ENCODE measurements around the gene DAAM1.
A peak's percentile ranks its signal among the peaks of the same experiment; 100 is the strongest.

Gene DAAM1

GRCh38 chr14:59186306-59186705, 2.2 kb upstream of the DAAM1 start:
- Histone ChIP-seq H3K27ac (ENCODE audit: insufficient read depth, low read length, poor library complexity, severe bottlenecking) (no peak overlapping the region), H3K27me3 (replicated peaks; ENCODE audit: control insufficient read depth, insufficient read depth, low read length, poor library complexity, severe bottlenecking) (no peaks in the 10 kb centered on the region), H3K4me1 (ENCODE audit: control insufficient read depth, insufficient read depth, low read length, poor library complexity, severe bottlenecking) (peaks cover 9% of the 10 kb centered on the region)

GRCh38 chr14:59187118-59187517, 1.3 kb upstream of the DAAM1 start:
- DNase-seq, result no peak
- no peak overlapping the region for H3K27ac ChIP-seq (ENCODE audit: insufficient read depth, low read length, poor library complexity, severe bottlenecking)
- H3K27me3 ChIP-seq (replicated peaks; ENCODE audit: control insufficient read depth, insufficient read depth, low read length, poor library complexity, severe bottlenecking), result no peaks in the 10 kb centered on the region
- H3K4me1 ChIP-seq (ENCODE audit: control insufficient read depth, insufficient read depth, low read length, poor library complexity, severe bottlenecking), result peaks cover 9% of the 10 kb centered on the region
- H3K4me3 ChIP-seq (ENCODE audit: insufficient read depth, low read depth, low read length, poor library complexity, severe bottlenecking), result no peak overlapping the region
- H3K36me3 ChIP-seq (ENCODE audit: control insufficient read depth, insufficient read depth, low read length), result no peaks in the 10 kb centered on the region
- no peaks in the 10 kb centered on the region for H3K9me3 ChIP-seq (ENCODE audit: control insufficient read depth, low read length)

More at GRCh38 chr14:59186306-59186705, 2.2 kb upstream of the DAAM1 start:
- no peak for DNase-seq
- Histone ChIP-seq H3K9me3 (ENCODE audit: control insufficient read depth, low read length) (no peaks in the 10 kb centered on the region), H3K4me3 (ENCODE audit: insufficient read depth, low read depth, low read length, poor library complexity, severe bottlenecking) (no peak overlapping the region), H3K36me3 (ENCODE audit: control insufficient read depth, insufficient read depth, low read length) (no peaks in the 10 kb centered on the region)

GRCh38 chr14:59187802-59188460, 536 bp upstream of the DAAM1 start:
- peak overlapping the region; percentile 82 for H3K27ac ChIP-seq (ENCODE audit: insufficient read depth, low read length, poor library complexity, severe bottlenecking)

GRCh38 chr14:59189091-59189785, 771 bp downstream of the DAAM1 start:
- peak overlapping the region; percentile 89 for H3K27ac ChIP-seq (ENCODE audit: insufficient read depth, low read length, poor library complexity, severe bottlenecking)
- H3K27me3 ChIP-seq (replicated peaks; ENCODE audit: control insufficient read depth, insufficient read depth, low read length, poor library complexity, severe bottlenecking), result no peaks in the 10 kb centered on the region
- peak overlapping the region; percentile 98 for H3K4me3 ChIP-seq (ENCODE audit: insufficient read depth, low read depth, low read length, poor library complexity, severe bottlenecking)
- no peaks in the 10 kb centered on the region for H3K36me3 ChIP-seq (ENCODE audit: control insufficient read depth, insufficient read depth, low read length)
- no peaks in the 10 kb centered on the region for H3K9me3 ChIP-seq (ENCODE audit: control insufficient read depth, low read length)
- peak in 2 of 3 donors; percentile 6 to 16 for DNase-seq
- H3K4me1 ChIP-seq (ENCODE audit: control insufficient read depth, insufficient read depth, low read length, poor library complexity, severe bottlenecking), result peaks cover 9% of the 10 kb centered on the region

More at GRCh38 chr14:59187802-59188460, 536 bp upstream of the DAAM1 start:
- DNase-seq, result peak; percentile 20 to 40 (median 22)
- Histone ChIP-seq H3K27me3 (replicated peaks; ENCODE audit: control insufficient read depth, insufficient read depth, low read length, poor library complexity, severe bottlenecking) (no peaks in the 10 kb centered on the region), H3K9me3 (ENCODE audit: control insufficient read depth, low read length) (no peaks in the 10 kb centered on the region), H3K36me3 (ENCODE audit: control insufficient read depth, insufficient read depth, low read length) (no peaks in the 10 kb centered on the region), H3K4me1 (ENCODE audit: control insufficient read depth, insufficient read depth, low read length, poor library complexity, severe bottlenecking) (peaks cover 9% of the 10 kb centered on the region), H3K4me3 (ENCODE audit: insufficient read depth, low read depth, low read length, poor library complexity, severe bottlenecking) (peak overlapping the region; percentile 98)

GRCh38 chr14:59189786-59190368, 1.4 kb downstream of the DAAM1 start:
- Histone ChIP-seq H3K4me3 (ENCODE audit: insufficient read depth, low read depth, low read length, poor library complexity, severe bottlenecking) (peak overlapping the region; percentile 98), H3K36me3 (ENCODE audit: control insufficient read depth, insufficient read depth, low read length) (no peaks in the 10 kb centered on the region), H3K4me1 (ENCODE audit: control insufficient read depth, insufficient read depth, low read length, poor library complexity, severe bottlenecking) (peaks cover 9% of the 10 kb centered on the region), H3K27me3 (replicated peaks; ENCODE audit: control insufficient read depth, insufficient read depth, low read length, poor library complexity, severe bottlenecking) (no peaks in the 10 kb centered on the region), H3K9me3 (ENCODE audit: control insufficient read depth, low read length) (no peaks in the 10 kb centered on the region), H3K27ac (ENCODE audit: insufficient read depth, low read length, poor library complexity, severe bottlenecking) (peak overlapping the region; percentile 89)
- peak; percentile 63 to 81 (median 66) for DNase-seq

- Histone ChIP-seq H3K27ac (ENCODE audit: insufficient read depth, low read length, poor library complexity, severe bottlenecking) (peak overlapping the region; percentile 89), H3K27me3 (replicated peaks; ENCODE audit: control insufficient read depth, insufficient read depth, low read length, poor library complexity, severe bottlenecking) (no peaks in the 10 kb centered on the region), H3K4me1 (ENCODE audit: control insufficient read depth, insufficient read depth, low read length, poor library complexity, severe bottlenecking) (peaks cover 9% of the 10 kb centered on the region), H3K4me3 (ENCODE audit: insufficient read depth, low read depth, low read length, poor library complexity, severe bottlenecking) (peak overlapping the region; percentile 98), H3K9me3 (ENCODE audit: control insufficient read depth, low read length) (no peaks in the 10 kb centered on the region), H3K36me3 (ENCODE audit: control insufficient read depth, insufficient read depth, low read length) (no peaks in the 10 kb centered on the region)
- DNase-seq, result peak in 1 of 3 donors; percentile 0
Observed at GRCh38 chr14:59190372-59190771, 1.9 kb downstream of the DAAM1 start.

GRCh38 chr14:59195912-59196311, 7.4 kb downstream of the DAAM1 start:
- Histone ChIP-seq H3K9me3 (ENCODE audit: control insufficient read depth, low read length) (no peaks in the 10 kb centered on the region), H3K4me1 (ENCODE audit: control insufficient read depth, insufficient read depth, low read length, poor library complexity, severe bottlenecking) (no peaks in the 10 kb centered on the region), H3K36me3 (ENCODE audit: control insufficient read depth, insufficient read depth, low read length) (no peaks in the 10 kb centered on the region), H3K27ac (ENCODE audit: insufficient read depth, low read length, poor library complexity, severe bottlenecking) (no peak overlapping the region), H3K27me3 (replicated peaks; ENCODE audit: control insufficient read depth, insufficient read depth, low read length, poor library complexity, severe bottlenecking) (no peaks in the 10 kb centered on the region), H3K4me3 (ENCODE audit: insufficient read depth, low read depth, low read length, poor library complexity, severe bottlenecking) (no peak overlapping the region)
- DNase-seq, result no peak

GRCh38 chr14:59197695-59198262, 9.3 kb downstream of the DAAM1 start:
- Histone ChIP-seq H3K36me3 (ENCODE audit: control insufficient read depth, insufficient read depth, low read length) (no peaks in the 10 kb centered on the region), H3K4me1 (ENCODE audit: control insufficient read depth, insufficient read depth, low read length, poor library complexity, severe bottlenecking) (no peaks in the 10 kb centered on the region)

GRCh38 chr14:59199205-59199604, 10.7 kb downstream of the DAAM1 start:
- H3K4me1 ChIP-seq (ENCODE audit: control insufficient read depth, insufficient read depth, low read length, poor library complexity, severe bottlenecking), result no peaks in the 10 kb centered on the region
- no peak for DNase-seq
- no peaks in the 10 kb centered on the region for H3K36me3 ChIP-seq (ENCODE audit: control insufficient read depth, insufficient read depth, low read length)
- H3K9me3 ChIP-seq (ENCODE audit: control insufficient read depth, low read length), result no peaks in the 10 kb centered on the region
- no peak overlapping the region for H3K4me3 ChIP-seq (ENCODE audit: insufficient read depth, low read depth, low read length, poor library complexity, severe bottlenecking)
- H3K27ac ChIP-seq (ENCODE audit: insufficient read depth, low read length, poor library complexity, severe bottlenecking), result no peak overlapping the region
- no peaks in the 10 kb centered on the region for H3K27me3 ChIP-seq (replicated peaks; ENCODE audit: control insufficient read depth, insufficient read depth, low read length, poor library complexity, severe bottlenecking)

More at GRCh38 chr14:59197695-59198262, 9.3 kb downstream of the DAAM1 start:
- Histone ChIP-seq H3K4me3 (ENCODE audit: insufficient read depth, low read depth, low read length, poor library complexity, severe bottlenecking) (no peak overlapping the region), H3K9me3 (ENCODE audit: control insufficient read depth, low read length) (no peaks in the 10 kb centered on the region), H3K27me3 (replicated peaks; ENCODE audit: control insufficient read depth, insufficient read depth, low read length, poor library complexity, severe bottlenecking) (no peaks in the 10 kb centered on the region), H3K27ac (ENCODE audit: insufficient read depth, low read length, poor library complexity, severe bottlenecking) (no peak overlapping the region)
- DNase-seq, result no peak

GRCh38 chr14:59199614-59200013, 11.1 kb downstream of the DAAM1 start:
- Histone ChIP-seq H3K36me3 (ENCODE audit: control insufficient read depth, insufficient read depth, low read length) (no peaks in the 10 kb centered on the region), H3K4me1 (ENCODE audit: control insufficient read depth, insufficient read depth, low read length, poor library complexity, severe bottlenecking) (no peaks in the 10 kb centered on the region), H3K27me3 (replicated peaks; ENCODE audit: control insufficient read depth, insufficient read depth, low read length, poor library complexity, severe bottlenecking) (no peaks in the 10 kb centered on the region), H3K4me3 (ENCODE audit: insufficient read depth, low read depth, low read length, poor library complexity, severe bottlenecking) (no peak overlapping the region), H3K9me3 (ENCODE audit: control insufficient read depth, low read length) (no peaks in the 10 kb centered on the region), H3K27ac (ENCODE audit: insufficient read depth, low read length, poor library complexity, severe bottlenecking) (no peak overlapping the region)
- no peak for DNase-seq

Measured in effector memory CD4-positive, alpha-beta T cell (primary cell).